Calu3 (cell line): ENCODE data around the gene ABHD14A. TPM values are rescaled to one million over a fixed set of nuclear protein-coding genes. Genes with fewer than 3 reads are reported as not detected.

ENCODE experiments used
- BruUV-seq: library from RNA; stranded (reverse); fragments of 400-500 nt; replicated peaks from 2 replicates; lab custom pipeline; 2021; lab: Mats Ljungman, UMichigan
- CTCF ChIA-PET: fragments of 300-600 bp; sonication (Branson Sonifier 250); formaldehyde crosslinking; loops from one replicate; lab custom pipeline; 2022; ENCODE audit warnings: antibody characterized with exemption; lab: Charles Lee
- DNase-seq: peaks from one replicate; pipeline ENCODE4 v3.0.0; 2022
- H3K27ac Mint-ChIP-seq: one replicate; pipeline ENCODE4 v1.8.0; 2022; ENCODE audit warnings: mixed read lengths; ENCODE audit not compliant: unreplicated experiment
- H3K27me3 Mint-ChIP-seq: one replicate; pipeline ENCODE4 v1.8.0; 2022; ENCODE audit warnings: mixed read lengths; ENCODE audit not compliant: unreplicated experiment
- H3K36me3 Mint-ChIP-seq: one replicate; pipeline ENCODE4 v1.8.0; 2022; ENCODE audit warnings: mild to moderate bottlenecking, moderate library complexity, mixed read lengths; ENCODE audit not compliant: insufficient read depth, unreplicated experiment
- H3K4me1 Mint-ChIP-seq: one replicate; pipeline ENCODE4 v1.8.0; 2022; ENCODE audit warnings: mild to moderate bottlenecking, low read depth, mixed read lengths; ENCODE audit not compliant: unreplicated experiment
- H3K4me3 Mint-ChIP-seq: one replicate; pipeline ENCODE4 v1.8.0; 2022; ENCODE audit warnings: mild to moderate bottlenecking, low read depth, moderate library complexity, mixed read lengths; ENCODE audit not compliant: unreplicated experiment
- H3K9me3 Mint-ChIP-seq: one replicate; pipeline ENCODE4 v1.8.0; 2022; ENCODE audit warnings: low read depth, mixed read lengths; ENCODE audit not compliant: unreplicated experiment
- CTCF ChIP-seq: fragments of 200-600 bp; IDR thresholded peaks from one replicate; pipeline ENCODE4 v1.8.0; 2022; ENCODE audit warnings: antibody characterized with exemption; ENCODE audit not compliant: unreplicated experiment
- intact Hi-C: fragments of 100-400 bp; cut with micrococcal nuclease; formaldehyde crosslinking; loops from one replicate; pipeline ENCODE4 v1.10.0; 2022; ENCODE audit not compliant: unreplicated experiment
- total RNA-seq: library from RNA; stranded (reverse); gene quantifications from 2 replicates; pipeline ENCODE4 v1.2.3, GENCODE V29; 2022

ABHD14A gene
- total RNA-seq, 1 experiment from 2014 or later: 6.6 TPM

- no peak overlapping the region for H3K4me3 Mint-ChIP-seq
- BruUV-seq: no TSS peak
- H3K27ac Mint-ChIP-seq: no peak overlapping the region
- H3K4me1 Mint-ChIP-seq: no peaks in the 10 kb centered on the region
- CTCF ChIA-PET: interaction anchor here (0.6 kb wide), 1 partner anchor 147 kb away, joined by 3 read pairs; no protein-coding TSS in a partner anchor
- no peaks in the 10 kb centered on the region for H3K36me3 Mint-ChIP-seq
- no peaks in the 10 kb centered on the region for H3K27me3 Mint-ChIP-seq
- DNase-seq: no peak
- intact Hi-C loops: no loop called here
- no peaks in the 10 kb centered on the region for H3K9me3 Mint-ChIP-seq
- no peak for TF ChIP-seq CTCF
Observed at GRCh38 chr3:52020796-52021195, 45.9 kb downstream of the ABHD14A start.

GRCh38 chr3:52021489-52022268, 46.8 kb downstream of the ABHD14A start:
- no peaks in the 10 kb centered on the region for H3K4me1 Mint-ChIP-seq
- no peak for TF ChIP-seq CTCF
- CTCF ChIA-PET: interaction anchor here (0.6 kb wide), 1 partner anchor 146 kb away, joined by 3 read pairs; no protein-coding TSS in a partner anchor
- no peak for DNase-seq
- intact Hi-C loops: no loop called here
- H3K27ac Mint-ChIP-seq: no peak overlapping the region
- no peak overlapping the region for H3K4me3 Mint-ChIP-seq
- H3K36me3 Mint-ChIP-seq: peaks cover 5% of the 10 kb centered on the region
- H3K27me3 Mint-ChIP-seq: no peaks in the 10 kb centered on the region
- no peaks in the 10 kb centered on the region for H3K9me3 Mint-ChIP-seq
- no TSS peak for BruUV-seq

GRCh38 chr3:52022323-52023100, 47.6 kb downstream of the ABHD14A start:
- H3K27ac Mint-ChIP-seq: no peak overlapping the region
- DNase-seq: no peak
- CTCF ChIA-PET: interaction anchor here (1.1 kb wide), 1 partner anchor 34 kb away, joined by 3 read pairs; the partner anchor contains the start of gene DUSP7
- TF ChIP-seq CTCF: no peak
- H3K36me3 Mint-ChIP-seq: peaks cover 5% of the 10 kb centered on the region
- no peaks in the 10 kb centered on the region for H3K27me3 Mint-ChIP-seq
- no TSS peak for BruUV-seq
- H3K4me1 Mint-ChIP-seq: no peaks in the 10 kb centered on the region
- no peaks in the 10 kb centered on the region for H3K9me3 Mint-ChIP-seq
- no peak overlapping the region for H3K4me3 Mint-ChIP-seq
- intact Hi-C loops: no loop called here

- Mint-ChIP-seq H3K36me3 (peaks cover 5% of the 10 kb centered on the region), H3K4me1 (no peaks in the 10 kb centered on the region), H3K9me3 (no peaks in the 10 kb centered on the region), H3K27ac (no peak overlapping the region), H3K4me3 (no peak overlapping the region), H3K27me3 (no peaks in the 10 kb centered on the region)
- CTCF ChIA-PET: interaction anchor here (1.1 kb wide), 1 partner anchor 33 kb away, joined by 3 read pairs; the partner anchor contains the start of gene DUSP7
- intact Hi-C loops: no loop called here
- no TSS peak for BruUV-seq
- no peak for DNase-seq
- TF ChIP-seq CTCF: no peak
Observed at GRCh38 chr3:52023101-52023770, 48.4 kb downstream of the ABHD14A start.
